ENCODE measurements around the gene RASGEF1C. TPM values are rescaled to one million over a fixed set of nuclear protein-coding genes. Genes with fewer than 3 reads are reported as not detected.

RASGEF1C gene
- total and polyA plus RNA-seq, 10 donors, result 0.06 to 1.1 (median 0.21) TPM; not detected in 6

DNA sequence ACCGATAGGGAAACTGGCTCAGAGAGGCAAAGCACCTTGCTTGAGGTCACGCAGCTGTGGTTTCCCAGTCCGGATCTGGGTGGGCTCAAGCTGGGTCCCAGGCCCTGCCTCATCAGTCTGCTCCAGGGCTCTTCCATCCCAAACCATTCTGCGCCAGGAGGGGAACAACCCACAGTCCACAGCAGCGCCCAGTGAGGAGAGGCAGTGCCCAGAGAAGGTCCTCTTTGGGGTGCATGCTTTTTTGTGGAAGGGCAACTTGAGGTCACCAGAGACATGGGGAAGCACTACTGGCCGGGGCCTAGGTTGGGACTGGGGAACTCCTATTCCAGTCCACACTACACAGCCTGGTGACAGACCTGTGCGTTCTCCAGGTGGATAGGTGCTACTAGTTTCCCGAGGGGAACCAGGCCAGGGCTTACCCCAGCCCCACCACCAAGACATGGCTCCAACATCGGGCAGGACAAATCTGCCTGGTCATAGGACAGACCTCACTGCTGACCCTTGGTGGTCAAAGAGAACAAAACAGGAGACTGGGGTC is 75.0 kb downstream of the RASGEF1C start:
- intact Hi-C loops (cut with DNase I; ENCODE audit: low total_unique reads), result loop anchor here (5.0 kb wide), 1 partner anchor 183 kb away; no protein-coding TSS in a partner anchor
- H3K27me3 ChIP-seq (replicated peaks in 1 of 7), result peaks cover 0 to 36% (median 0%) of the 10 kb centered on the region in 7 donors
- H3K9me3 ChIP-seq, result no peaks in the 10 kb centered on the region
- TF ChIP-seq, protein P1, sequence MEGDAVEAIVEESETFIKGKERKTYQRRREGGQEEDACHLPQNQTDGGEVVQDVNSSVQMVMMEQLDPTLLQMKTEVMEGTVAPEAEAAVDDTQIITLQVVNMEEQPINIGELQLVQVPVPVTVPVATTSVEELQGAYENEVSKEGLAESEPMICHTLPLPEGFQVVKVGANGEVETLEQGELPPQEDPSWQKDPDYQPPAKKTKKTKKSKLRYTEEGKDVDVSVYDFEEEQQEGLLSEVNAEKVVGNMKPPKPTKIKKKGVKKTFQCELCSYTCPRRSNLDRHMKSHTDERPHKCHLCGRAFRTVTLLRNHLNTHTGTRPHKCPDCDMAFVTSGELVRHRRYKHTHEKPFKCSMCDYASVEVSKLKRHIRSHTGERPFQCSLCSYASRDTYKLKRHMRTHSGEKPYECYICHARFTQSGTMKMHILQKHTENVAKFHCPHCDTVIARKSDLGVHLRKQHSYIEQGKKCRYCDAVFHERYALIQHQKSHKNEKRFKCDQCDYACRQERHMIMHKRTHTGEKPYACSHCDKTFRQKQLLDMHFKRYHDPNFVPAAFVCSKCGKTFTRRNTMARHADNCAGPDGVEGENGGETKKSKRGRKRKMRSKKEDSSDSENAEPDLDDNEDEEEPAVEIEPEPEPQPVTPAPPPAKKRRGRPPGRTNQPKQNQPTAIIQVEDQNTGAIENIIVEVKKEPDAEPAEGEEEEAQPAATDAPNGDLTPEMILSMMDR (IDR thresholded peaks at IDR 0.05 in 8 of 11, conservative IDR thresholded peaks at IDR 0.05 in 3 of 11), result no peak
- no peak for TF ChIP-seq POLR2AphosphoS5 (IDR thresholded peaks at IDR 0.05)
- TF ChIP-seq POLR2A (IDR thresholded peaks at IDR 0.05), result no peak
- H3K4me3 ChIP-seq, result no peak overlapping the region
- DNase-seq, result peak; percentile 66
- H3K27ac ChIP-seq, result no peak overlapping the region
- WGBS, 5 donors, result 83 to 96% (median 94%) methylated on average over 3 to 9 of the region's 9 CpGs
- no peaks in the 10 kb centered on the region for H3K4me1 ChIP-seq
- no peaks in the 10 kb centered on the region for H3K36me3 ChIP-seq

DNA sequence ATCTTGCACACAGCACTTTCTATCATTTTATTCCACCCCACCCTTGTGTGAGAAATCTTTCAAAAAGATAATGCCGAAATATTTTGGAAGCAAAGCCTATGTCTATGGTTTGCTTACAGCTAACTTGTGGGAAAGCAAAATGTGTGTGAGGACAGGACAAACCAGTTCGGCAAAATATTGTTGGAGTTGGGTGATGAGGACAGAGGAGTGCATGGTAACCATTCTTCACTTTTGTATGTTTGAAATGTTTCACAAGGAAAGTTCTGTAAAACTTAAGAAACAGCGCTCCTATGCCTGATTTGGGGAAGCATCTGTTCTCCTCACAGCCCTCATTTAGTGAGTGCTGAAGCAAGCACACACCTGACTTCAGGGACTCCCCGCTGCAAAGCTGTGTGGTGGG is 75.5 kb downstream of the RASGEF1C start:
- intact Hi-C loops (cut with DNase I; ENCODE audit: low total_unique reads), result loop anchor here (5.0 kb wide), 1 partner anchor 184 kb away; no protein-coding TSS in a partner anchor
- no peaks in the 10 kb centered on the region for H3K9me3 ChIP-seq
- no peaks in the 10 kb centered on the region for H3K4me1 ChIP-seq
- H3K36me3 ChIP-seq, result no peaks in the 10 kb centered on the region
- 92 to 94% (median 93%) methylated on average over 4 of the region's 4 CpGs for WGBS, 5 donors
- DNase-seq, result no peak
- no peak for TF ChIP-seq POLR2A (IDR thresholded peaks at IDR 0.05)
- TF ChIP-seq, protein P1 (IDR thresholded peaks at IDR 0.05 in 8 of 11, conservative IDR thresholded peaks at IDR 0.05 in 3 of 11), result no peak
- no peak for TF ChIP-seq POLR2AphosphoS5 (IDR thresholded peaks at IDR 0.05)
- no peak overlapping the region for H3K4me3 ChIP-seq
- peaks cover 0 to 31% (median 0%) of the 10 kb centered on the region in 7 donors for H3K27me3 ChIP-seq (replicated peaks in 1 of 7)
- H3K27ac ChIP-seq, result no peak overlapping the region

DNA sequence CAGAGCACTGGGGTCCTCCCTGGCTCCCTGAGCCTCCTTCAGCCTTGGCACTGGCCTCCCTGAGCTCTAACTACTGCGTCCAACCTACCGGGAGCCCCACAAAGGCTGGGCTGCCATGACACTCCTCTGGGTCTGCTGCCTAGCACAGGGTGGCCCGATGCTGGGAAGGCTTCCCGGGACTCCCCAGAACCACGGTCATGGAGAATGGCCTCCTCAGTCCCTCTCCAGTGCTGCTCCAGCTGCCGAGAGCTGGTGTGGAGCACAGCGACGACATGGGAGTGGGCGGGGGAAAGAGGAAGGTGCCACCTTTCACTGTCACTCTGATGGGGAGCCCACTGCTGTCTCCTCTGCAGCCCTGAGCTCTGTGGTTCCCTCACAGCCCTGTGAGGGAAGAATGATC is 76.0 kb downstream of the RASGEF1C start:
- no peaks in the 10 kb centered on the region for H3K36me3 ChIP-seq
- TF ChIP-seq POLR2A (IDR thresholded peaks at IDR 0.05) (no peak), POLR2AphosphoS5 (IDR thresholded peaks at IDR 0.05) (no peak)
- TF ChIP-seq, protein P1 (IDR thresholded peaks at IDR 0.05 in 8 of 11, conservative IDR thresholded peaks at IDR 0.05 in 3 of 11), result no peak
- peaks cover 0 to 31% (median 0%) of the 10 kb centered on the region in 7 donors for H3K27me3 ChIP-seq (replicated peaks in 1 of 7)
- no peaks in the 10 kb centered on the region for H3K9me3 ChIP-seq
- no peaks in the 10 kb centered on the region for H3K4me1 ChIP-seq
- 79 to 86% (median 84%) methylated on average over 9 of the region's 9 CpGs for WGBS, 5 donors
- no peak overlapping the region for H3K4me3 ChIP-seq
- intact Hi-C loops (cut with DNase I; ENCODE audit: low total_unique reads), result loop anchor here (5.0 kb wide), 1 partner anchor 184 kb away; no protein-coding TSS in a partner anchor
- DNase-seq, result peak; percentile 61
- H3K27ac ChIP-seq, result no peak overlapping the region

DNA sequence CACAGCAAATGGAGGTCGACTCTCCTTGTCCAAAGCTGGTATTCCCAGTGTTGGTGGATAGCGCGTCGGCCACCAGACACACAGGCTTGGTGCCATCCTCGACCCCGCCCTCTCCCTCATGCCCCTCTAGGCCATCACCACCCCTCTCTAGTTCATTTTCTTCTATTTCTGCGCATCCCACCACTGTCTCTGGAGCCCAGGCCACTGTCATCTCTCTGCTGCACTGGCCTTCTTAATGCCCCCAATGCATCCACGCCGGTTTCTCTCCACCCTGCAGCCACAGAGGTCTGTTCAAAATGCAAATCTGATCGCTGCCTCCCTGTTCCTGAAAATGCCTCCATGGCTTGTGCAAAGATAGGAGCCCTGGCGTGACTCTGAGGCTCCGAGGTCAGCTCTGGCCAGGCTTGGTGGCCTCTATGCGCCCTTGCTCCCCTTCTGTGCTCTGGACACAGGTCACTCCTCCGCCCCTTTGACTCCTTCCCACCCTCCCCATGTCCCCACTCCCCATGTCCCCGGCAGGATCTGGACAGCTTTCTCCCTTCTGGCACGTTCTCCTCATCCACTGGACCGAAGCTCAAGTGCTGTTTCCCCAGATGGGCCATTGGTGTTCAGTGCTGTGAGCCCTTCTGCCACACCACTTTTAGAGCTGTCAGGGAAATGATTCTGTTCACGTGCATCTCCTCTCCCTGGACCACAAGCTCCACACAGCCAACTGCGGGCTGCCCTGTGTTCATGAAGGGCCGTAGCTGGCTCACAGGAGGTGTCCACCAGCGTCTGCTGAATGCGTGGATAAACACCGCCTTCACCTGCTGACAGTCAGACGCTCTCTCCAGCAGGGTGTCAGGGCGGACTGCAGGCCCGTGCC is 77.9 kb downstream of the RASGEF1C start:
- H3K27ac ChIP-seq, result no peak overlapping the region
- H3K4me3 ChIP-seq, result no peak overlapping the region
- H3K36me3 ChIP-seq, result no peaks in the 10 kb centered on the region
- intact Hi-C loops (cut with DNase I; ENCODE audit: low total_unique reads), result loop anchor here (5.0 kb wide), 1 partner anchor 186 kb away; no protein-coding TSS in a partner anchor
- peaks cover 0 to 7% (median 5%) of the 10 kb centered on the region in 6 donors for H3K4me1 ChIP-seq
- TF ChIP-seq, protein P1 (IDR thresholded peaks at IDR 0.05 in 8 of 11, conservative IDR thresholded peaks at IDR 0.05 in 3 of 11), result no peak
- no peak for TF ChIP-seq POLR2AphosphoS5 (IDR thresholded peaks at IDR 0.05)
- TF ChIP-seq POLR2A (IDR thresholded peaks at IDR 0.05), result no peak
- H3K9me3 ChIP-seq, result no peaks in the 10 kb centered on the region
- H3K27me3 ChIP-seq (replicated peaks in 1 of 7), result peaks cover 0 to 32% (median 10%) of the 10 kb centered on the region in 7 donors
- WGBS, 5 donors, result 83 to 86% (median 84%) methylated on average over 26 of the region's 26 CpGs
- peak; percentile 62 for DNase-seq
